IPS DF 6.9 (cell line): Measurements from ENCODE around the gene ZNF823.

ENCODE experiments used
- DNase-seq: peaks from one replicate; pipeline ENCODE4 v3.0.0-alpha.2; 2013; ENCODE audit warnings: low read depth, low spot score
- H3K27ac ChIP-seq: one replicate; pipeline ENCODE4 v1.5.1; 2013; ENCODE audit warnings: low read length, control low read depth
- H3K27me3 ChIP-seq: 2 replicates; pipeline ENCODE4 v1.6.1; 2013; ENCODE audit warnings: mild to moderate bottlenecking, low read length; ENCODE audit not compliant: control insufficient read depth, insufficient read depth
- H3K36me3 ChIP-seq: 2 replicates; pipeline ENCODE4 v1.6.1; 2013; ENCODE audit warnings: low read length; ENCODE audit not compliant: control insufficient read depth, insufficient read depth
- H3K4me1 ChIP-seq: 2 replicates; pipeline ENCODE4 v1.6.1; 2013; ENCODE audit warnings: low read length; ENCODE audit not compliant: control insufficient read depth, insufficient read depth
- H3K4me3 ChIP-seq: 2 replicates; pipeline ENCODE4 v1.5.1; 2013; ENCODE audit warnings: mild to moderate bottlenecking, low read length
- H3K9me3 ChIP-seq: 2 replicates; pipeline ENCODE4 v1.6.1; 2013; ENCODE audit warnings: low read length, inconsistent platforms; ENCODE audit not compliant: control insufficient read depth, insufficient read depth
- whole genome bisulfite sequencing: extraction: QIAGEN DNeasy Blood & Tissue Kit; methylation state at CpG from one replicate; pipeline ENCODE4 v1.1.7; 2013; ENCODE audit warnings: mixed read lengths, missing lambda C conversion rate; ENCODE audit not compliant: insufficient read length, insufficient coverage; 5-methylcytosine and 5-hydroxymethylcytosine counted together

Gene ZNF823

DNA sequence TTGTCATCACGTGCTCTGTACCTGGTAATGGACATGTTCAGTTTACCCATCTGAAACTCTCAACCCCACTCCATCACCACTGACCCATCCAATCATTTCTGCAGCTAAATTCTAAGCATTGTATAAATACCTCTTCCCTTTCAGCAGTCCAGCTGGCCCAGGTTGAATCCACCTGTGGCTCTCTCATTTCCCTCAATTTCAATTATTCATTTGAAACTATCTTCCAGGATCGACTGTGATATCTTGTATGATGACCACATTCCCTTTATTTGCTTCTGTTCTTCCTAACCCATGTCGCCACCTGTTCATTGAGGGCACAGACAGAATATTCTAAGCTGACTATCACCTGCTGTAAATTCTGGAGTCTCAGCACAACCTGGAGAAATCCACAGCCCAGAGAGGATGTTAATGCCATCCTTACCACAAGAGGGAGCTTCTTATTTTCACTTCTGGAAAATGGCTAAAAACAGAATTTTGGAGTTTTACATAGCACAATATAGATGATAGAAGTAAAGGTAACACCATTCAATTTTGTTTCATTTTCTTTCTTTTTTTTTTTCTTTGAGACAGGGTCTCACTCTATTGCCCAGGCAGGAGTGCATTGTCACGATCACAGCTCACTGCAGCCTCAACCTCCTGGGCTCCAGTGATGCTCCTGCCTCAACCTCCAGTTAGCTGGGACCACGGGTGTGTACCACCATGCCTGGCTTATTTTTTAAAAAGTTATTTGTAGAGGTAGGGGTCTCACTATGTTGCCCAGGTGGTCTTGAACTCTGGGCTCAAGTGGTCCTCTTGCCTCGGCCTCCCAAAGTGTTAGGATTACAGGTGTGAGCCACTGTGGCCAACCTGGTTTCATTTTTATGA, 38.6 kb downstream of the ZNF823 start:
- Histone ChIP-seq H3K36me3 (no peaks in the 10 kb centered on the region), H3K4me1 (0 out of 2 replicates have a peak, but pooled peaks cover 1% of the 10 kb centered on the region), H3K27me3 (no peaks in the 10 kb centered on the region), H3K9me3 (no peaks in the 10 kb centered on the region), H3K27ac (no peak overlapping the region), H3K4me3 (no peak overlapping the region)
- no peak for DNase-seq
- no CpG with 5 or more reads among the region's 6 CpGs for WGBS

DNA sequence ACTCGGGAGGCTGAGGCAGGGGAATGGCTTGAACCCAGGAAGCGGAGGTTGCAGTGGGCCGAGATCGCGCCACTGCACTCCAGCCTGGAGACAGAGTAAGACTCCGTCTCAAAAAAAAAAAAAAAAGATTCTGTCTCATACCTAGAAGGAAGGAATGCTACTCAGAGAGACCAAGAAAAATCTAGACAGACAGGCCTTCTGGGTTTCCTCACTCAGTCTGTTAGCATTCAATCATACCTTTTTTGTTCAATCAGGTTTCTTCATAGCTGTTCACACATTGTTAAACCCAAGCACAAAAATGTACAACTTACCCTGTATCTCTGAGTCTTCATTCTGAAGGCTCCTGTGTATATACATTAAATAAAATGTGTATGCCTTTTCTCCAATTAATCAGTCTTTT, 40.5 kb downstream of the ZNF823 start:
- Histone ChIP-seq H3K27me3 (no peaks in the 10 kb centered on the region), H3K27ac (no peak overlapping the region), H3K4me1 (peaks cover 3% of the 10 kb centered on the region; the same call in 1 of the 2 replicates), H3K4me3 (no peak overlapping the region), H3K36me3 (no peaks in the 10 kb centered on the region), H3K9me3 (no peaks in the 10 kb centered on the region)
- no peak for DNase-seq
- no CpG with 5 or more reads among the region's 6 CpGs for WGBS

DNA sequence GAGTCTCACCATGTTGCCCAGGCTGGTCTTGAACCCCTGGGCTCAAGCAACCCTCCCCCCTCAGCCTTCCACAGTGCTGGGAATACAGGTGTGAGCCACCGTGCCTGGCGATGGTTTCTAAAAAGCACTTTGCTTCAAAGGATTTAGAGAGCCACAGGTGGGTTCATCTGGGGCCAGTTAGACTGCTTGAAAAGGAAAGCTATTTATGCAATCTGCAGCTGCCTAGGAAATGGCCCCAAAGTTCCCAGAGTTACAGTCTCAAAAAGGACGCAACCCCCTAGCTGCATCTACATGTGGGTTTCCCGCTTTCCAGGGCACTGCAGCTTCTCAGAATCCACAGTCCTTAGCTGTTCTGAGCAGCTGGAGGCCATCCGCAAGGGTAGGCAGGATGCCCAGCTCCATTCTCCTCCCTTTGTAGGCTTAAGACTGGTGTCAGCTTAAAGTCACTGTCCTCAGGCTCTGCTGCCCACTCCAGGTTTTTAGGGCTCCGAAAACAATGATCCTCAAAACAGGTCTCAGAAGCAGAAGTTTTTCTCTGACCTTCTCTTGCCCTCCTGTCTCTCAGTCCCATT, 41.4 kb downstream of the ZNF823 start:
- WGBS: no CpG with 5 or more reads among the region's 6 CpGs
- Histone ChIP-seq H3K4me1 (peaks cover 3% of the 10 kb centered on the region; the same call in 1 of the 2 replicates), H3K27me3 (no peaks in the 10 kb centered on the region), H3K9me3 (no peaks in the 10 kb centered on the region), H3K4me3 (no peak overlapping the region), H3K27ac (no peak overlapping the region), H3K36me3 (no peaks in the 10 kb centered on the region)
- no peak for DNase-seq

DNA sequence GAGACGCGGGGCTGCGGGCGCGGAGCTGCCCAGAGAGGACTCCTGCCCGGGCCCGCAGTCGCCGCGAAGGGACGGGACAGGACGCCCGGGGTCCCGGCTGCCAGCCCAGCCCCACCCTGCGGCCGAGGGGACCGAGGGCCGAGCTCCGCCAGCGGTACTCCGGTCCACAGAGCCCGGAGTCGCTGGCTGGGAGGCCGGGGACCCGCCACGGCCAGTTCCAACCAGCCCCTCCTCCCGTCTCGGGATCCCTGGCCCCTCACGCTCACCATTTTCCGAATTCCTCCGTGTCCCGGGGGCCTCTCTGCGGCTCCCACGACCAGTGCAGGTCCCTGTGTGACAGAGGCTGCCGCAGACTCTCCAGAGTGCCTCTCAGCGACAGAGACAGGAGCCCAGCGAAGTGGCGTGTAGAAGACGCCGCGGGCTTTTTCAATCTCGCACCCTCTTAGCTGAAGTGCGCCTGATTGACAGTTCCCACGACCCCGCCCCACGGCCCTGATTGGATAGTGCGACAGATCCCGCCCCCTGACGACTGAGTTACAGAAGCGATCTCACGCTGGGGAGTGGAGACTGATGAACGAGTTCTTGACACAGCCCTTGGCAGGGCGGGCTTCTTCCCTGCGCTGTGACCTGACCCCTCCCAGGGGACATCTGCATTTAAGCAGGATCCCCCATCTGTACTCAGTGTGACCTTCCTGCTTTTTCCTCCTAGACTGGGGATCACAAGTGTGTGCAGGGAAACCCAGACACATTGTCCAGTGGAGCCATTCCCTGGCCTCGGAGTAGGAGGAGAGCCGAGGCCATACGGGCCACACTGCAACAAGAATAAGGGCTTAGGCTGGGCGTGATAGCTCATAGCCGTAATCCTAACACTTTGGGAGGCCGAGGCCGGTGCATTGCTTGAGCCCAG, 44.0 kb downstream of the ZNF823 start:
- Histone ChIP-seq H3K36me3 (no peaks in the 10 kb centered on the region), H3K4me1 (peaks cover 3% of the 10 kb centered on the region; the same call in 1 of the 2 replicates), H3K4me3 (peak overlapping the region; percentile 91), H3K27me3 (no peaks in the 10 kb centered on the region), H3K27ac (no peak overlapping the region), H3K9me3 (no peaks in the 10 kb centered on the region)
- WGBS: no CpG with 5 or more reads among the region's 61 CpGs
- no peak for DNase-seq

DNA sequence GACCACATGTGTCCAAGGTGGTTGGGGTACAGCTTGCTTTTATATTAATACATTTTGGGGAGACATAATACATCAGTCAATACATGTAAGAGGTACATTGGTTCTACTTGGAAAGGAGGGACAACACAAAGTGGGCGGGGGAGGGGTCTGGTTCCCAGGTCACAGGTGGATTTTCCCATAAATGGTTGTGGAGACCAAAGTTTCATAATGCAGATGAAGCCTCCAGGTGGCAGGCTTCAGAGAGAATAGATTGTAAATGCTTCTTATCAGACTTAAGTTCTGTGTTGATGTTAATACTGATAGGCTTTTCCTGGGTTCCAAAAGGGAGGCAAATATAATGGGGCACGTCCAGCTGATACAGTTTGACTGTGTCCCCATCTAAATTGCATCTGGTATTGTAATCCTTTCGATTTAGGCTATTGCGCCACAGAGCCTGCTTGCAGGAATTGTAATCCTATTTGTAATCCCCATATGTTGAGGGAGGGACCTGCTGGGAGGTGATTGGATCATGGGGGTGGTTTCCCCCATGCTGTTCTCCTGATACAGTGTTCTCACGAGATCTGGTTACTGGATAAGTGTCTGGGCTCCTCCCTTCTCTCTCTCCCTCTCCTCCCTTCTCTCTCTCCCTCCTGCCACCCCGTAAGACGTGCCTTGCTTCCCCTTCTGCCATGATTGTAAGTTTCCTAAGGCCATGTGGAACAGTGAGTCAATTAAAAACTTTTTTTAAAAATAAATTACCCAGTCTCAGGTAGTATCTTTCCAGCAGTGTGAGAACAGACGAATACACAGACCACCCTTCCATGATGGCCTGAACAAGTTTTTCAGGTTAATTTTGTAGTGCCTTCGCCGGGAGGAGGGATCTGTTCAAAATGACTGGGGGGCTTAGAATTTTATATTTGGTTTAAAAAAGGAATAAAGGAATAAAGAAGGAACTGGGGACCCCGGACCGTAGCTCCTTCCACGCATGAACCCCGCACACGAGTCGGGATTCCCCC, 44.9 kb downstream of the ZNF823 start:
- Histone ChIP-seq H3K27me3 (no peaks in the 10 kb centered on the region), H3K27ac (no peak overlapping the region), H3K4me3 (peak overlapping the region; percentile 91), H3K36me3 (no peaks in the 10 kb centered on the region), H3K9me3 (no peaks in the 10 kb centered on the region), H3K4me1 (peaks cover 3% of the 10 kb centered on the region; the same call in 1 of the 2 replicates)
- no CpG with 5 or more reads among the region's 16 CpGs for WGBS
- no peak for DNase-seq

DNA sequence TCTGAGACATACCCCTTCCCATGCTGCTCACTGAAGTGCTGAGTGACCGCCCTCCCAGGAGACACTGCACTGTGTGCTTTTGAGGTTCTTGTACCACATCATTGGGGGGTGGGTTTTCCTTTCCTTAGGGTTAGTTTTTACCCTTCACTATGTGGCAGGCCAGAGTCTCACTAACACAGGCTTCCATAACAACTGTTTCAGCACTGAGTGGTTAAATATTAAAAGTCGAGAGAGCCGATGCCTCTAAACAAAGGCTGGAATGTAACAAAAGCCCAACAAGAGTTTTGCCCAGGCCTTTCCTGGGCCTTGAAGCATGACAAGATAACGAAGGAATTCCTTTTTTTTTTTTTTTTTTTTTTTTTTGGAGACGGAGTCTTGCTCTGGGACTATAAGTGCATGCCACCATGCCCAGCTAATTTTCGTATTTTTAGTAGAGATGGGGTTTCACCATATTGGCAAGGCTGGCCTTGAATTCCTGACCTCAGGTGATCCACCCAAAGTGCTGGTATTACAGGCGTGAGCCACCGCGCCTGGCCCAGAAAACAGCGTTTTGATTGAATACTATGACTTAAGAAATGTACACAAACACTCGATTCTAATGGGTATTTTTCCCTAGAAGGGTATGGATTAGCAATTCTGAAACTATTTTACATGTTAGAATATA, 46.5 kb downstream of the ZNF823 start:
- Histone ChIP-seq H3K27me3 (no peaks in the 10 kb centered on the region), H3K27ac (no peak overlapping the region), H3K36me3 (no peaks in the 10 kb centered on the region), H3K9me3 (no peaks in the 10 kb centered on the region), H3K4me1 (peaks cover 3% of the 10 kb centered on the region; the same call in 1 of the 2 replicates), H3K4me3 (no peak overlapping the region)
- DNase-seq: no peak
- no CpG with 5 or more reads among the region's 11 CpGs for WGBS

DNA sequence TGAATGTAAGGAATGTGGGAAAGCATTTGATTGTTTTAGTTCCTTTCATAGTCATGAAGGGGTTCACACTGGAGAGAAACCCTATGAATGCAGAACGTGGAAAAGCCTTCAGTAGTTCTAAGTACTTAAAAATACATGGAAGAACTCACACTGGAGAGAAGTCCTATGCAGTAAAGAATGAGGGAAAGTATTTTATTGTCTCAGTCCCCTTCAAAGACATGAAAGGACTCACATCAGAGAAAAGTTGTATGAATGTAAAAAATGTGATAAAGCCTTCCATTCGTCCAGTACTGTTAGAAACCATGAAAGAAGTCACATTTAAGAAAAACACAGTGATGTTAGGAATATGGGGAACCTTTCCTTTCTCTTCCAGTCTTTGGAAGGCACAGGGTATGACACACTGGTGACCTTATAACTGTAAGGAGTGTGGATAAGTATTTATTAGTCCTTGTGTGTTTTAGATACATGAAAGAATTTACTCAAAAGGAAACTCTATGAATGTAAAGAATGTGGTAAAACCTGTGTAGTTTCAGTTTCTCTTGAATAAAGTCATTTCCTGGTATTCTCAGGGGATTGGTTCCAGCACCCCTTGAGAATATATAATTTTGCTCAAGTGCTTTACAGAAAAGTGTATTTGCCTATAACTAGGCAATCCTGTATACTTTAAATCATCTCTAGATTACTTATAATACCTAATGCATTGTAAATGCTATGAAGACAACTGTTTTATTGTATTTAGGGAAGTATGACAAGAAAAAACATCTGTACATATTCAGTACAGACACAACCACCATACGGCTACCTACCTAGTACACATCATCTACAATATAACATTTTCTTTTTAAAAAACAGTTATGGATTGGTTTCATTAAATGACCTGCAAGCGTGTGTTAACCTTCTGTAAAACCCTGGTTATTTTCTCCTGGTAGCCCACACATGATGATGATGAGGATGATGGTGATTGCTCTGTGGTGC, 52.8 kb downstream of the ZNF823 start:
- Histone ChIP-seq H3K27me3 (no peaks in the 10 kb centered on the region), H3K27ac (no peak overlapping the region), H3K4me3 (no peak overlapping the region), H3K36me3 (no peaks in the 10 kb centered on the region; the same call in 1 of the 2 replicates), H3K4me1 (no peaks in the 10 kb centered on the region), H3K9me3 (peaks cover 1% of the 10 kb centered on the region)
- DNase-seq: no peak
- WGBS: no CpG with 5 or more reads among the region's 4 CpGs

DNA sequence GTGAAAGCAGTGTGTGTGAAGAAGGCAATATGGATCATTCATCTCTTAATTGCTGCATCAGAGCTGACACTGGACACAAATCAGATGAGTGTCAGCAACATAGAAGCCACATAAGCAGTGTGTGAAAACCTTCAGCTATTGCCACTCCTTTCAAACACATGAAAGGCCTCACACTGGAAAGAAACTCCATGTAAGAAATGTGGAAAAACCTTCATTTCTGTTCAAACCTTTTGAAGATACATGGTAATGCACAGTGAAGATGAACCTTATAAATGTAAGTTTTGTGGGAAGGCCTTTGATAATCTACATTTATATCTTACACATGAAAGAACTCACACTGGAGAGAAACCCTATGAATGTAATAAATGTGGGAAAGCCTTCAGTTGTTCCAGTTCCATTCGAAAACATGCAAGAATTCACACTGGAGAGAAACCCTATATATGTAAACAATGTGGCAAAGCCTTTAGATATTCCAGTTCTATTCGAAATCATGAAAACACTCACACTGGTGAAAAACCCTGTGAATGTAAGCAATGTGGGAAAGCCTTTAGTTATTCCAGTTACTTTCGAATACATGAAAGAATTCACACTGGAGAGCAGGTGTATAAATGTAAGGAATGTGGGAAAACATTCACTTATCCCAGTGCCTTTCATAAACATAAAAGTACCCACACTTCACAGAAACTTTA, 53.6 kb downstream of the ZNF823 start:
- Histone ChIP-seq H3K36me3 (no peaks in the 10 kb centered on the region; the same call in 1 of the 2 replicates), H3K4me3 (no peak overlapping the region), H3K4me1 (no peaks in the 10 kb centered on the region), H3K27me3 (no peaks in the 10 kb centered on the region), H3K9me3 (peaks cover 1% of the 10 kb centered on the region), H3K27ac (no peak overlapping the region)
- no CpG with 5 or more reads among the region's 3 CpGs for WGBS
- no peak for DNase-seq
